VCaP (cell line): ENCODE data around the gene SLC6A4.

Experiments used
- H3K27ac ChIP-seq: fragments of 450-650 bp; 2 replicates; pipeline ENCODE4 v1.5.1; 2017
- CTCF ChIP-seq: fragments of 450-650 bp; conservative IDR thresholded peaks from 2 replicates; pipeline ENCODE4 v1.5.1; 2017; ENCODE audit warnings: mild to moderate bottlenecking, moderate library complexity

SLC6A4 gene

GRCh38 chr17:30161601-30162000 lies 73.9 kb downstream of the SLC6A4 start:
- H3K27ac ChIP-seq: no peak overlapping the region
- no peak for TF ChIP-seq CTCF

GRCh38 chr17:30160419-30161172 lies 74.9 kb downstream of the SLC6A4 start:
- no peak for TF ChIP-seq CTCF
- no peak overlapping the region for H3K27ac ChIP-seq

- no peak for TF ChIP-seq CTCF
- no peak overlapping the region for H3K27ac ChIP-seq
These were observed 76.4 kb downstream of the SLC6A4 start for GRCh38 chr17:30158896-30159625.

- H3K27ac ChIP-seq: no peak overlapping the region
- no peak for TF ChIP-seq CTCF
These were observed 80.1 kb downstream of the SLC6A4 start for GRCh38 chr17:30155389-30155788.

- H3K27ac ChIP-seq: no peak overlapping the region
- no peak for TF ChIP-seq CTCF
These were observed 82.0 kb downstream of the SLC6A4 start for GRCh38 chr17:30153463-30153862.

- no peak overlapping the region for H3K27ac ChIP-seq
- no peak for TF ChIP-seq CTCF
These were observed 84.0 kb downstream of the SLC6A4 start for GRCh38 chr17:30151471-30151870.

GRCh38 chr17:30148376-30148775 lies 87.1 kb downstream of the SLC6A4 start:
- no peak for TF ChIP-seq CTCF
- H3K27ac ChIP-seq: peak overlapping the region; percentile 7; the same call in 1 of the 2 replicates

- peak overlapping the region; percentile 7; the same call in 1 of the 2 replicates for H3K27ac ChIP-seq
These were observed 87.6 kb downstream of the SLC6A4 start for GRCh38 chr17:30147860-30148259.
